H9 (cell line): ENCODE measurements around the gene ROBO2. TPM values are rescaled to one million over a fixed set of nuclear protein-coding genes. Genes with fewer than 3 reads are reported as not detected.

Experiments used
- DNase-seq: peaks from one replicate; pipeline ENCODE4 v3.0.0-alpha.2; 2017
- H2AFZ ChIP-seq: one replicate; pipeline ENCODE4 v1.6.1; 2013; ENCODE audit warnings: mild to moderate bottlenecking, low read length, control low read depth, moderate library complexity
- H2AK5ac ChIP-seq: 2 replicates; pipeline ENCODE4 v1.6.1; 2013; ENCODE audit warnings: low read length, control low read depth, mixed read lengths; ENCODE audit not compliant: insufficient read length
- H2BK120ac ChIP-seq: one replicate; pipeline ENCODE4 v1.6.1; 2013; ENCODE audit warnings: low read depth, mild to moderate bottlenecking, low read length, control low read depth, inconsistent platforms; ENCODE audit not compliant: poor library complexity, severe bottlenecking
- H2BK12ac ChIP-seq: 2 replicates; pipeline ENCODE4 v1.6.1; 2013; ENCODE audit warnings: low read length, control low read depth, mixed read lengths, low read depth; ENCODE audit not compliant: insufficient read length
- H2BK15ac ChIP-seq: 2 replicates; pipeline ENCODE4 v1.6.1; 2013; ENCODE audit warnings: low read depth, low read length, control low read depth
- H2BK20ac ChIP-seq: one replicate; pipeline ENCODE4 v1.6.1; 2013; ENCODE audit warnings: low read depth, mild to moderate bottlenecking, low read length, control low read depth, inconsistent platforms; ENCODE audit not compliant: poor library complexity, severe bottlenecking
- H2BK5ac ChIP-seq: 2 replicates; pipeline ENCODE4 v1.6.1; 2013; ENCODE audit warnings: low read length, control low read depth, mixed read lengths; ENCODE audit not compliant: insufficient read length
- H3K14ac ChIP-seq: 2 replicates; pipeline ENCODE4 v1.6.1; 2013; ENCODE audit warnings: low read length, control low read depth; ENCODE audit not compliant: insufficient read depth
- H3K18ac ChIP-seq: 2 replicates; pipeline ENCODE4 v1.6.1; 2013; ENCODE audit warnings: low read depth, mild to moderate bottlenecking, mixed read lengths, low read length, control low read depth; ENCODE audit not compliant: insufficient read length
- H3K23ac ChIP-seq: 2 replicates; pipeline ENCODE4 v1.6.1; 2013; ENCODE audit warnings: low read length, control low read depth, mixed read lengths, low read depth; ENCODE audit not compliant: insufficient read length
- H3K23me2 ChIP-seq: 2 replicates; pipeline ENCODE4 v1.6.1; 2013; ENCODE audit warnings: low read depth, mild to moderate bottlenecking, mixed read lengths, low read length, control low read depth; ENCODE audit not compliant: insufficient read length, poor library complexity, severe bottlenecking
- H3K27ac ChIP-seq: 2 replicates; pipeline ENCODE4 v1.5.1; 2013; ENCODE audit warnings: low read length, control low read depth, mixed read lengths, low read depth; ENCODE audit not compliant: insufficient read length
- H3K27me3 ChIP-seq: 2 replicates; pipeline ENCODE4 v1.6.1; 2013; ENCODE audit warnings: low read length, control low read depth, inconsistent platforms; ENCODE audit not compliant: insufficient read depth
- H3K4ac ChIP-seq: 2 replicates; pipeline ENCODE4 v1.6.1; 2013; ENCODE audit warnings: low read depth, mild to moderate bottlenecking, control low read depth, inconsistent platforms, low read length, moderate library complexity
- H3K4me1 ChIP-seq: 2 replicates; pipeline ENCODE4 v1.6.1; 2013; ENCODE audit warnings: low read length, control low read depth, inconsistent platforms; ENCODE audit not compliant: insufficient read depth
- H3K4me2 ChIP-seq: 2 replicates; pipeline ENCODE4 v1.6.1; 2013; ENCODE audit warnings: low read length, control low read depth, mixed read lengths; ENCODE audit not compliant: insufficient read length, insufficient read depth
- H3K56ac ChIP-seq: 2 replicates; pipeline ENCODE4 v1.6.1; 2013; ENCODE audit warnings: low read depth, mild to moderate bottlenecking, mixed read lengths, low read length, control low read depth; ENCODE audit not compliant: insufficient read length
- H3K79me1 ChIP-seq: 2 replicates; pipeline ENCODE4 v1.6.1; 2013; ENCODE audit warnings: low read depth, mild to moderate bottlenecking, moderate library complexity, low read length, control low read depth, inconsistent platforms; ENCODE audit not compliant: insufficient read depth, poor library complexity, severe bottlenecking
- H3K79me2 ChIP-seq: 2 replicates; pipeline ENCODE4 v1.6.1; 2013; ENCODE audit warnings: low read length, control low read depth, inconsistent platforms; ENCODE audit not compliant: insufficient read depth
- H3K9ac ChIP-seq: 2 replicates; pipeline ENCODE4 v1.6.1; 2013; ENCODE audit warnings: low read length, control low read depth, mixed read lengths; ENCODE audit not compliant: insufficient read length; ENCODE audit errors: extremely low read depth
- H3K9me3 ChIP-seq: one replicate; pipeline ENCODE4 v1.6.1; 2013; ENCODE audit warnings: low read depth, low read length, inconsistent platforms; ENCODE audit not compliant: control insufficient read depth
- H3T11ph ChIP-seq: one replicate; pipeline ENCODE4 v1.6.1; 2013; ENCODE audit warnings: mild to moderate bottlenecking, low read length, control low read depth, inconsistent platforms
- H4K20me1 ChIP-seq: one replicate; pipeline ENCODE4 v1.6.1; 2013; ENCODE audit not compliant: control insufficient read depth, insufficient read length, insufficient read depth
- H4K5ac ChIP-seq: 2 replicates; pipeline ENCODE4 v1.6.1; 2013; ENCODE audit warnings: low read depth, mild to moderate bottlenecking, mixed read lengths, low read length, control low read depth; ENCODE audit not compliant: insufficient read length
- H4K8ac ChIP-seq: replicated peaks from 2 replicates; pipeline ENCODE4 v1.6.1; 2013; ENCODE audit warnings: low read length, control low read depth, mixed read lengths, low read depth; ENCODE audit not compliant: insufficient read length
- H4K91ac ChIP-seq: 2 replicates; pipeline ENCODE4 v1.6.1; 2013; ENCODE audit warnings: low read depth, mild to moderate bottlenecking, moderate library complexity, mixed read lengths, low read length, control low read depth; ENCODE audit not compliant: insufficient read length
- H3K27ac Mint-ChIP-seq, 3 experiments: 2 replicates in 2 of 3; 3 replicates in 1 of 3; pipeline ENCODE4 v1.8.0; 2020 to 2021; ENCODE audit warnings: mixed read lengths in 3 of 3, mild to moderate bottlenecking in 1 of 3, moderate library complexity in 1 of 3
- H3K27me3 Mint-ChIP-seq: 2 replicates; pipeline ENCODE4 v1.8.0; 2021; ENCODE audit warnings: low read depth, mild to moderate bottlenecking, moderate library complexity, mixed read lengths
- H3K36me3 Mint-ChIP-seq, 3 experiments: 2 replicates in 2 of 3; 3 replicates in 1 of 3; pipeline ENCODE4 v1.8.0; 2020 to 2021; ENCODE audit warnings: low read depth in 3 of 3, mixed read lengths in 3 of 3; ENCODE audit not compliant: insufficient read depth in 1 of 3
- H3K4me1 Mint-ChIP-seq, 2 experiments: 2 replicates each; pipeline ENCODE4 v1.8.0; 2020; ENCODE audit warnings: mixed read lengths in 2 of 2
- H3K4me3 Mint-ChIP-seq, 2 experiments: 2 replicates in 1 of 2; 3 replicates in 1 of 2; pipeline ENCODE4 v1.8.0; 2020 to 2021; ENCODE audit warnings: mild to moderate bottlenecking in 2 of 2, mixed read lengths in 2 of 2, moderate library complexity in 1 of 2
- H3K9me3 Mint-ChIP-seq, 2 experiments: 2 replicates in 1 of 2; 3 replicates in 1 of 2; pipeline ENCODE4 v1.8.0; 2020; ENCODE audit warnings: mild to moderate bottlenecking in 2 of 2, mixed read lengths in 2 of 2, moderate library complexity in 1 of 2
- WGBS: extraction: QIAGEN DNeasy Blood & Tissue Kit; methylation state at CpG from one replicate; pipeline ENCODE4 v1.1.7; 2013; ENCODE audit warnings: missing lambda C conversion rate, low lambda C conversion rate, mixed read lengths; ENCODE audit not compliant: insufficient read length; ENCODE audit errors: extremely low coverage; 5-methylcytosine and 5-hydroxymethylcytosine counted together
- total RNA-seq: library from RNA; stranded (reverse); gene quantifications from 2 replicates; pipeline ENCODE4 v1.2.1, GENCODE V29; 2021
- TF ChIP-seq, protein P1 (sequence below): fragments of 200-600 bp; sonication (generic); conservative IDR thresholded peaks from 3 replicates; pipeline ENCODE4 v1.8.0; 2021; ENCODE audit warnings: antibody characterized with exemption, mild to moderate bottlenecking

Gene ROBO2
- total RNA-seq, 1 experiment from 2014 or later = 2.3 TPM

DNA sequence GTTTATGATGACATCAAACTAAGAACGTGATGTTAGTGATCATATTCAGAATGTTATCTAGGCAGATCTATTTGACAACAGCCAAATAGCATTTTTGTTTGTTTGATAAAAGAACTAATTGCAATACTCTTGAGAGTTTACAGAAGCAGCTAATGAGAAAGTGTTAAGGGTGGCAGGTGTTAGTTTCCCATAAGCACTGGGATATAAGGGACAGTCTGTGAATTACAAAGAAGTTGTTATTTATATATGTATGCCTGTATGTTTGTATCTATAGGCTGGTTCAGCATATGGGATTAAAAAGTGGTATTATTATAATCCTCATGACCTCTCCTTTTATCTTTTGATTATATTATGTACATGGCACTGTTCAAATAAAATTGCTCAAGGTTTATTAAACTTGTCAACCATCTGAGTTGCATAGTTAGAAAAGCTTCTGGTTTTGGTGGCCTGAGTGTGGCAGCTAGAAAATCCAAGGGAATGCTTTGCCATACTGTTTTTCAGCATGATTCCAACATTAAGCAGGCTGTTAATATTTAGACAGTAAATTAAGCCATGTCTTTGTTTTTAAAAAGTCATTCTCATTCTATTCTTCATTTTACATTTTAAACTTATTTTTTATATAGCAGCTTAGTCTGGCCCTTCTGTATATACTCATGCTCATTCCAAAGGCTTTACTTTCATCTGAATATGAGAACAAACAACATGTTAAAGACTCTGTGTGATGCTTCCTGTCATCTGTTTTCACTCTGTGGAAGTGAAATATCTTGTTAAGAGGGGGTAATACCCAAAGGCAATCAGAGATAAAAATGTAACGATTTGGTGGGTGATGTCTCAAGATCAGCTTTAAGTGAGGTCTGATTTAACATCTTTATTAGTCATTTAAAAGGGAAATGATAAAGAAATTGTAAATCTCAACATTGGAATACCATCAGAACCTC lies 13.1 kb downstream of the ROBO2 start:
- Histone ChIP-seq H4K8ac (no peak overlapping the region), H4K91ac (no peak overlapping the region), H3T11ph (no peak overlapping the region), H2BK5ac (no peak overlapping the region), H3K18ac (no peak overlapping the region), H3K27me3 (no peaks in the 10 kb centered on the region), H3K4ac (no peak overlapping the region), H3K4me1 (peaks cover 2% of the 10 kb centered on the region; the same call in 1 of the 2 replicates), H3K9ac (no peak overlapping the region), H2AK5ac (no peak overlapping the region), H3K27ac (no peak overlapping the region), H3K14ac (no peak overlapping the region), H3K4me2 (no peak overlapping the region), H2BK120ac (no peak overlapping the region), H2BK20ac (no peak overlapping the region), H2BK12ac (no peak overlapping the region), H4K5ac (no peak overlapping the region), H2AFZ (no peak overlapping the region), H2BK15ac (no peak overlapping the region), H4K20me1 (no peaks in the 10 kb centered on the region), H3K9me3 (no peaks in the 10 kb centered on the region), H3K56ac (no peak overlapping the region), H3K23ac (no peak overlapping the region), H3K79me1 (no peaks in the 10 kb centered on the region), H3K23me2 (no peaks in the 10 kb centered on the region), H3K79me2 (no peaks in the 10 kb centered on the region)
- Mint-ChIP-seq H3K36me3 (no peaks in the 10 kb centered on the region), H3K9me3 (no peaks in the 10 kb centered on the region), H3K4me1 (peaks cover 25 to 28% of the 10 kb centered on the region in 2 experiments), H3K4me3 (no peak overlapping the region), H3K27ac (peak overlapping the region in 2 of 3 experiments; percentile 45 to 47; a peak in 3 of 7 replicates), H3K27me3 (no peaks in the 10 kb centered on the region)
- no CpG with 5 or more reads among the region's 2 CpGs for WGBS
- DNase-seq = no peak
- TF ChIP-seq, protein P1, sequence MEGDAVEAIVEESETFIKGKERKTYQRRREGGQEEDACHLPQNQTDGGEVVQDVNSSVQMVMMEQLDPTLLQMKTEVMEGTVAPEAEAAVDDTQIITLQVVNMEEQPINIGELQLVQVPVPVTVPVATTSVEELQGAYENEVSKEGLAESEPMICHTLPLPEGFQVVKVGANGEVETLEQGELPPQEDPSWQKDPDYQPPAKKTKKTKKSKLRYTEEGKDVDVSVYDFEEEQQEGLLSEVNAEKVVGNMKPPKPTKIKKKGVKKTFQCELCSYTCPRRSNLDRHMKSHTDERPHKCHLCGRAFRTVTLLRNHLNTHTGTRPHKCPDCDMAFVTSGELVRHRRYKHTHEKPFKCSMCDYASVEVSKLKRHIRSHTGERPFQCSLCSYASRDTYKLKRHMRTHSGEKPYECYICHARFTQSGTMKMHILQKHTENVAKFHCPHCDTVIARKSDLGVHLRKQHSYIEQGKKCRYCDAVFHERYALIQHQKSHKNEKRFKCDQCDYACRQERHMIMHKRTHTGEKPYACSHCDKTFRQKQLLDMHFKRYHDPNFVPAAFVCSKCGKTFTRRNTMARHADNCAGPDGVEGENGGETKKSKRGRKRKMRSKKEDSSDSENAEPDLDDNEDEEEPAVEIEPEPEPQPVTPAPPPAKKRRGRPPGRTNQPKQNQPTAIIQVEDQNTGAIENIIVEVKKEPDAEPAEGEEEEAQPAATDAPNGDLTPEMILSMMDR = no peak
